Stimulated activated naive CD4-positive, alpha-beta T cell (primary cell): ENCODE results near the gene RHOBTB1.

ENCODE experiments used
- DNase-seq, 6 experiments: peaks; one replicate each; lab custom pipeline; 2025; lab: John Stamatoyannopoulos, UW

Gene RHOBTB1

DNA sequence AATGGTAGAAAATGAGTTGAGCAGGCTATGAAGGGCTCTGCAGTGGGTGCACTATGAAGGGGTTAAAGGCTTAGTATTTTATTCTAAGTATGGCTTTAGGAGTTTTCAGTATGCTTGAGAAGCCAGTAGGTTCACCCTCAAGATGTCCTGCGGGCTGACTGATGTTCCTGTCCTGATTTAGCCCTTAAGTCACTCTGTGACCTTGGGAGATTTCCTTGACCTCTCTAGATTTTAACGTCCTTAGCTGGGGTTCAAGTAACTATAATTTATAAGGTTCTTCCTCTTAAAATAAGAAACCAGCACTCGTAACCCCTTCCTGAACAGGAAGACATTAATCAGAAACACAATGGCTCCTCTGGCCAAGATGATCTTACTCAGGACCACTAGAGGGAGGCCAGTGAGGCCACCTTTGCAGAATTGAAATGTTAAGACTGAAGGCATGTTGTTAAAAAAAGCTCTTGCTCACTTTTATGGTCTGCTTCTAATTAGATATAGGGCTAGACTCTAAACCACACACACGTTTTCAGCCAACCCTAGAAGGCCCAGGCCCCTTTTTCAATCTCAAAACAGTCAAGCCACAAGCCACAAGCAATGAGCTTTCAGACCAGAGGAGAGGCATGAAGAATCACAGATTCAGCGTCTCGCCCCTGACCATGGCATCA is 123.8 kb downstream of the RHOBTB1 start:
- no peak for DNase-seq
